GM18867 (cell line): ENCODE data around the gene SRRM4.
"Not testable (repeated sequence)": the region's sequence is repeated elsewhere in the genome, so short reads cannot be mapped to it uniquely, and the experiment has no call there.

Experiments used
- ATAC-seq: cut with Tn5 transposase; IDR thresholded peaks from one replicate; pipeline ENCODE4 v1.9.1; 2021; ENCODE audit warnings: mild to moderate bottlenecking, moderate library complexity; ENCODE audit not compliant: unreplicated experiment

SRRM4 gene

GRCh38 chr12:119008691-119009221 is 27.4 kb downstream of the SRRM4 start:
- ATAC-seq = no peak

- ATAC-seq = no peak
Measured at GRCh38 chr12:119011231-119011630, 29.9 kb downstream of the SRRM4 start.

- no peak for ATAC-seq
Measured at GRCh38 chr12:119012179-119012578, 30.8 kb downstream of the SRRM4 start.

- ATAC-seq = no peak
Measured at GRCh38 chr12:119013023-119013422, 31.7 kb downstream of the SRRM4 start.

- no peak for ATAC-seq
Measured at GRCh38 chr12:119014368-119014767, 33.0 kb downstream of the SRRM4 start.

- no peak for ATAC-seq
Measured at GRCh38 chr12:119016715-119017114, 35.4 kb downstream of the SRRM4 start.

- no peak for ATAC-seq
Measured at GRCh38 chr12:119019166-119019565, 37.8 kb downstream of the SRRM4 start.

- ATAC-seq = no peak
Measured at GRCh38 chr12:119020406-119021360, 39.3 kb downstream of the SRRM4 start.

- no peak for ATAC-seq
Measured at GRCh38 chr12:119024356-119024755, 43.0 kb downstream of the SRRM4 start.

GRCh38 chr12:119025786-119026185 is 44.4 kb downstream of the SRRM4 start:
- ATAC-seq = no peak

- ATAC-seq = not testable (repeated sequence)
Measured at GRCh38 chr12:119033332-119033731, 52.0 kb downstream of the SRRM4 start.

GRCh38 chr12:119036878-119037825 is 55.8 kb downstream of the SRRM4 start:
- ATAC-seq = no peak

- ATAC-seq = no peak
Measured at GRCh38 chr12:119044094-119044493, 62.8 kb downstream of the SRRM4 start.

- ATAC-seq = no peak
Measured at GRCh38 chr12:119047641-119048040, 66.3 kb downstream of the SRRM4 start.

GRCh38 chr12:119050663-119051062 is 69.3 kb downstream of the SRRM4 start:
- no peak for ATAC-seq

- ATAC-seq = no peak
Measured at GRCh38 chr12:119051474-119051873, 70.1 kb downstream of the SRRM4 start.

- no peak for ATAC-seq
Measured at GRCh38 chr12:119052001-119052400, 70.7 kb downstream of the SRRM4 start.

GRCh38 chr12:119055977-119056376 is 74.6 kb downstream of the SRRM4 start:
- ATAC-seq = no peak

- ATAC-seq = no peak
Measured at GRCh38 chr12:119060847-119061796, 79.8 kb downstream of the SRRM4 start.
